Uterus (tissue), 2 donors: ENCODE results near the gene DPM1.

Experiments used
- POLR2A ChIP-seq, 2 donors: fragments of 450-650 bp; IDR thresholded peaks; one replicate each; pipeline ENCODE4 v1.6.1; 2016; ENCODE audit warnings: antibody characterized with exemption in 2 of 2, mild to moderate bottlenecking in 1 of 2, moderate library complexity in 1 of 2
- TF ChIP-seq, protein P1 (sequence below), 4 experiments: fragments of 200-600 bp in 2 of 4; fragments of 450-650 bp in 2 of 4; sonication (generic) in 2 of 4; IDR thresholded peaks; one replicate each; pipeline ENCODE4 v1.5.1; 2016 to 2019; ENCODE audit warnings: antibody characterized with exemption in 4 of 4, mild to moderate bottlenecking in 2 of 4, moderate library complexity in 1 of 4

DNA sequence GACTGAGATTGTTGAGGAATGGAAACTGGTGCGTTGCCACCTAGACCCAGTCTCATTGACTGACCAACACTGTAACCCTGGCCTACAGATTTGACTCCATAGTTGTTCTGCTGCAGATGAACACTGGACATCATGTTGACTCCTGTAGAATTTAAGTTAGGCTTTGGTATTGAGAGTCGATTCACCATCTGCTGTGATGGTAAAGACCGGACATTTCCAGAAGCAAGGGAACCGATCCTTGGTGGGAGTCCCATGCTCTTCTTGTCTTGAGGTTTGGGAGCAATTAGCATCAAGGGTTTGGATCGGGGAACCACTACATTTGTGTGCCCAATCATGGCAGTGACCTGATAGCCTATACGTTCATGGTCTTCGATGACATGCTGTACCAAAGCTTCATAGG, 64.7 kb downstream of the DPM1 start:
- TF ChIP-seq, protein P1, sequence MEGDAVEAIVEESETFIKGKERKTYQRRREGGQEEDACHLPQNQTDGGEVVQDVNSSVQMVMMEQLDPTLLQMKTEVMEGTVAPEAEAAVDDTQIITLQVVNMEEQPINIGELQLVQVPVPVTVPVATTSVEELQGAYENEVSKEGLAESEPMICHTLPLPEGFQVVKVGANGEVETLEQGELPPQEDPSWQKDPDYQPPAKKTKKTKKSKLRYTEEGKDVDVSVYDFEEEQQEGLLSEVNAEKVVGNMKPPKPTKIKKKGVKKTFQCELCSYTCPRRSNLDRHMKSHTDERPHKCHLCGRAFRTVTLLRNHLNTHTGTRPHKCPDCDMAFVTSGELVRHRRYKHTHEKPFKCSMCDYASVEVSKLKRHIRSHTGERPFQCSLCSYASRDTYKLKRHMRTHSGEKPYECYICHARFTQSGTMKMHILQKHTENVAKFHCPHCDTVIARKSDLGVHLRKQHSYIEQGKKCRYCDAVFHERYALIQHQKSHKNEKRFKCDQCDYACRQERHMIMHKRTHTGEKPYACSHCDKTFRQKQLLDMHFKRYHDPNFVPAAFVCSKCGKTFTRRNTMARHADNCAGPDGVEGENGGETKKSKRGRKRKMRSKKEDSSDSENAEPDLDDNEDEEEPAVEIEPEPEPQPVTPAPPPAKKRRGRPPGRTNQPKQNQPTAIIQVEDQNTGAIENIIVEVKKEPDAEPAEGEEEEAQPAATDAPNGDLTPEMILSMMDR (IDR thresholded peaks at IDR 0.05): no peak
- no peak for TF ChIP-seq POLR2A (IDR thresholded peaks at IDR 0.05)
